Fibroblast of skin of back (primary cell): Measurements from ENCODE around the gene LPAR1.
"Not testable (repeated sequence)": the region's sequence is repeated elsewhere in the genome, so short reads cannot be mapped to it uniquely, and the experiment has no call there.

ENCODE experiments used
- DNase-seq: peaks from one replicate; pipeline ENCODE4 v3.0.0-alpha.2; 2013

LPAR1 gene

GRCh38 chr9:110871736-110872135, 166.5 kb downstream of the LPAR1 start:
- DNase-seq: no peak

DNA sequence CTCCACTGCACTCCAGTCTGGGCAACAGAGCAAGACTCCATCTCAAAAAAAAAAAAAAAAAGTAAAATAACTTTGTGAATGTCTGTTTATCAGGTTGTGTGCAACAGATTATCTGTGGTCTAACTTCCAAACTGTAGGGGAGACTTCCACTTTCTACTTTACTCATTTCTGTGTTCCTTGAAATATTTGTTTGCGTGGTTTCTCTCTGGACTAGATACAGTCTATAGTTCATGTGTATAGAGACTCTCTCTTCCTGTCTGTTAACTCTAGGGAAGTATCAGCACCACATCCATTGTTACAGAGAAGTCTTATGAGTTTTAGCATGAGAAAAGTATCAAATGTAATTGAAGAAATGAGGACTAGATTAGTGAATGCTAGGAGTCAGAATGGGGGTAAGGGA, 168.3 kb downstream of the LPAR1 start:
- DNase-seq: no peak

- no peak for DNase-seq
Observed at GRCh38 chr9:110864011-110864410, 174.3 kb downstream of the LPAR1 start.

- not testable (repeated sequence) for DNase-seq
Observed at GRCh38 chr9:110861370-110862110, 176.7 kb downstream of the LPAR1 start.

- DNase-seq: no peak
Observed at GRCh38 chr9:110856772-110857171, 181.5 kb downstream of the LPAR1 start.

DNA sequence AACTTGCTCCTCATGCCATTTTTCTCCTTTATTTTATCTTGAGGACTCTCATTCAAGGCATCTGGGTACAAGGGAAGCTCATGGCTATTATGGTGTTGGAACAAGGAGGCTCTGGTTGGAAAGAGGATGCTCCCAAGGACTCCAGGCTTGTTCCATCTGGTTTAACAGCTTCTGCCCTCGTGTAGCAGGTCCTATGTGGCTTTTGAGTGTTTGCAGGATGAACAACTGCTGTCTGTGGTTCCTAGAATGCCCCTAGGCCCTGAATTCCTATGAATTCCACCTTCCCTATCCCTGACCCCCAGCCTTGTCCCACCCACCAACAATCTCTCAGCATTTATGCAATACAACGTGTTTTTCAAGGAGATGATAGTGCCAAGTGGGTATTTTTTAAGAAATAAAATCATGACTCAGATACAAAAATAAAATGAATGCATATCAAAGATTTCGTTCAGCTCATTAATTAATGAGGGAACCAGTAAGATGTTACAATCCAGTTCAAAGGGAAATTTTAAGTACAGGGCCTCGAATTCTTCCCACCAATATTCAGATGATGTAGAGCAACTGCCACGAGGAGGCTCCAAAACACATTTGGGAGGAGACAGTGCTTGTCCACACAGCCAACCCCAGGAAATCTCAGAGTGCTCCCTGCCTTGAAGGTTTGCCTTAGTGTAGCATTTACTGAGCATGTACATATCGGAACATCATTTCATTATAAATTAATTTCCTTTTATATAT, 187.7 kb downstream of the LPAR1 start:
- DNase-seq: no peak

DNA sequence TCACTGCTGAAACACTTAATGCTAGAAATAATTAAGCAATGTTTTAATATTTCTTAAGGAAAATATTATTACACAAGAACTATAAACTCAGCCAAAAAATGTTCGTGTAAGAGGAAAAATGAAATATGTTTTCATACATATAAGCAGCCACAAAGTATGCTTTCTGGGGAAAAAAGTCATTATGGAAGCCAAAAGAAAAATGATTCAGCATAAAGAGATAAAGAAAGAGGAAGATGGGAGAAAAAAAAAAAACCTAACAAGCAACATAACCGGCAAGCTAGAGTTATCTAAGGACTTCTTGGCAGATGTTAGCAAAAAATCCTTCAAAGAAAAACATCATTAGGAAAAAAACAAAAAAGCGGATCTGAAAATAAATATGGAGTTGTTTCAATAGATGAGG, 190.6 kb downstream of the LPAR1 start:
- DNase-seq: peak; percentile 40

DNA sequence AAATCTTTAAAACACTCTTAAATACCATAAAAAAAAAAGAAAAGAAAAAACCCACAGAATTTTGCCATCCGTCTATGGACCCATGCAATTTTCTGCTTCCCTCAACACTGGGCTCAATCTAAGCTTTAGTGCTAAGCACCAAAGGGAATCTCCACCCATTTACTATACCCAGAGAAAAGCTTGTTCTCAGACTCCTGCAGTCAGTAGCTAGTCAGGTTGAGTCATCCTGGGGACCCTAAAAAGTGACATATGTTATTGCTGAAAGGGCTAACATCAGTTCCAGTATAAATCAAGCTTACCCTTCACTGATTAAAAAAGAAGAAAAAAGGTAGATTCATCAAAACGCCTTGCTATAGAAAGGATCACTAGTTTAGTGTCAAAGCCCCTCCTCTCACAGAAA, 192.1 kb downstream of the LPAR1 start:
- no peak for DNase-seq

DNA sequence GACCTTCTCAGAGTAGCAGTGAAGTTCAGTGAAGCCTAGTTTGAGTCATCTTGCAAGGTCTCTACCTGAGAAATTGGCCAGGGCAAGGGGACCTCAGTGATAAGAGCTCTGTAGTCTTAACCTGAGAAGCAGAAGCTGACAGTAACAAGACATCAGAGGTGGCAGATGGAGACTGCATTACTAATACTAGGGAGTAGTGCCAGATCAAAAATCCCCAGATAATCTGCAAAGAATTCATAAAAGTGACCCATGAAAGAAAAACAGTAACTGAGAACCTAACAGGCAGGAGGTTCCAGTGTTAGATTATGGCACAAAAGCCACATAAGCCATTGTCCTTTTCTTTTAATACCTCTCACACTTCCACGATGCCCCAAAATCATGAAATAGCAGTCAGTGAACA, 194.1 kb downstream of the LPAR1 start:
- DNase-seq: peak; percentile 46

- peak; percentile 74 for DNase-seq
Observed at GRCh38 chr9:110842986-110843385, 195.3 kb downstream of the LPAR1 start.

DNA sequence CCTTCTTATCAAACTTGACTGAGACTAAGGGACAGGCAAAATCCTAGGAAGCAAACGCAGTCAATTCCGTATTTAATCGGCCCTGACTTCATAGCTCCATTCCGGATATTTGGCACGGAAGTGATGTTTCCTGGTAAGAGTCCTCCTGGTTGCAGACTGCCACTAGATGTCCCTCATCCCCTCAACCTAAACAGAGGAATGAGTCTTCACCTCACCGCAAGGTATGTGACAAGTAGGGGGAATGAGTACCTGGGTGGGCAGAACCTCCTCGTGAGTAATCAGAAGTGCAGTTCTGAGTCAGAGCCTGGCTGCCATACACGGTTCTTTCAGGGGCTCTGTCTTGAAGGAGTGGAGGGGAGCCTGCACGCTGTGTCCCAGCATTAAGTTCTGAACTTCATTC, 196.1 kb downstream of the LPAR1 start:
- DNase-seq: no peak

DNA sequence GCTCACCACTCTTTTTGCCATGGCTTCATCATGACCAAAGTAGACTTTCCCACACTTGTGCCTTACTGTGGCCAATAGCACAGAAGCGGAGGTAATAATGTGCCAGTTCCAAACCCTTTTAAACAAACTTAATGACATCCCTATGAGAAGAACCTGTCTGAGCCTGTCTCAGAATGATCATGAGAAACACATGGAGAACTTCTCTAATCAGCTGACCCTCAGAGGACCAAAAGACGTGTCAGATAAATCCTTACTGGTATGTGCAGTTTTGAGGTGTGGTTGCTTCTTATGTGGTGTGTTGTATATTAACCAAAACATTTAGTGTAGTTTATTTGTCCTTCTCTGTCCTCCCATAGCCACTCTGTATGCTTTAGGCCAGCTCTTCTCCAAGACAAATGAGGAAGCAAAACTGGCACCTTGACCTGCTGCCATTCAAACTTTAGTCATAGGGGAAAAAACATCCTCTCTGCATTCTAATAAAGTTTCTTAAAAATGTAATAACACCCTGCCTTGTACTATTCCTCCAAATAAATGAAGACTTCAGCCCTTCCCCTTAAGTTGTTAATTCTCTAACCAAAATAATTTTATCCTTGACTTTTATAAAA, 200.8 kb downstream of the LPAR1 start:
- no peak for DNase-seq

GRCh38 chr9:110835859-110836271, 202.4 kb downstream of the LPAR1 start:
- DNase-seq: peak; percentile 42

DNA sequence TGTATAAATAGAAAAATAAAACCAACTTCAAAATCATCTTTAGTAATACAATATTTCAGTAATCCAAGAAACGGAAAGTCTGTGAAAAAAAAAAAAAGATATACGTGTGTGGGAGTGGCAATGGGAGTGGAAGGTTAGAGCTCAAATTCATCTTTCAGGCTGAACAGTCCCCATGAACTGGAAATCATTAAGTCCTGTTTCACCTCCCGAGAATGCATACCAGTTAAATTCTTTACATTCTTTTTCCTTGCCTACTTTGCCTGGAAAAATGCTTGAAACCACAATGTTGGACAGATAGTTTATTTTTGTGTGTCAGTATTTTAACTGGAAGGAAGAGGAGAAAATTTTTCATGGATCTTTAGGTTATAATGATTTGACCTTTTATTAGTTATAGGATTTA, 202.9 kb downstream of the LPAR1 start:
- DNase-seq: peak; percentile 96

DNA sequence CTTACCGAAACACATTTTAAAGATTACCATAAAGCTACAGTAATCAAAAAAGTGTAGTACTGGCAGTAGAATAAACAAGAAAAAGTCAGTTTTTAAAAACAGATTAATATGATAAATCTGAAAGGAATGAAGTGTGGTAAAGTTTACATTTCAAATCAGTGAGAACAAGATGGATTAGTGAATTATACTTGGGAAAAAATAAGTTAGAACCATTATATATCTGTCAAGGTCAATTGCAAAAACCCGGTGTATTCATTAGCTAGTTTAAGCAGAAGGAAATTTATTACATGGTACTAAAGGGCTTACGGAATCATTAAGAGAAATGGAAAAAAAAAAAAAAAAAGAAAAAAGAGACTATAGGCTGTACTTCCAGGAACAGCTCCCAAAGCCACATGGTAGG, 205.3 kb downstream of the LPAR1 start:
- peak; percentile 25 for DNase-seq

GRCh38 chr9:110830495-110830894, 207.8 kb downstream of the LPAR1 start:
- DNase-seq: no peak

DNA sequence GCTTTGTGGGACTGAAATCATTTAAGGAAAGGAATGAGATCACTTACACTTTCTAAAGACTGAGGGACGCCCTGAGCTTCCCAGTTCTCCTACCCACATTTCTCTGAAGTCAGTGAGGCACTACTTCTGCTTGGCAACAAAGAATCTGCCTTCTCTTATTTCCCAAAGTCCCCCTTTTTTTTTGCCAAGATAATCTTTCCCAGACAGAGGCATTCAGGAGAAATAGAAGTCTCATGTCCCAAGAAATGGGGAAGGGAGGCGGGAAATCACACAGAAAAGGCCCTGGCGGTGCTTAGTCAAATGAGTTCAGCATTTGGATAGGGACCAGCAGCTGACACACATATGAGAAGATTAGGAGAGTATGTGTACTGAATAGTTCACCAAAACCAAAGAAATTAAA, 210.0 kb downstream of the LPAR1 start:
- DNase-seq: peak; percentile 69

- not testable (repeated sequence) for DNase-seq
Observed at GRCh38 chr9:110826400-110826799, 211.9 kb downstream of the LPAR1 start.

DNA sequence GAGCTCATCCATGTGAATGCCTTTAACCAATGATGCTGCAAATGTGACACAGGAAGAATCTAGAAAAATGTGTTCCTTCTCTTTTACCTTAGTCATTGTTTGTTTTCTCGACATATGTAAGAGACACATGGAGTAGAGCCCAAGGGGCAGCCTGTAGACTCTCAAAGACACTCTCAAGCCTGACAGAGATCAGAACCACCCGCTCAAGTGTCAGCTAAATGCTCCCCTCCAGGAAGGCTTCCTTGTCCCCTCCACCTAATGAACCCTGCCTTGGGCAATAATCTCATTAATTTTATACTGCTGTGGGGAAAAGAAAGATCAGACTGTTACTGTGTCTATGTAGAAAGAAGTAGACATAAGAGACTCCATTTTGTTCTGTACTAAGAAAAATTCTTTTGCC, 212.3 kb downstream of the LPAR1 start:
- no peak for DNase-seq

GRCh38 chr9:110825129-110825528, 213.1 kb downstream of the LPAR1 start:
- DNase-seq: not testable (repeated sequence)
